Esophagus squamous epithelium (tissue), 5 donors: ENCODE results near the gene ALDH1L2. TPM values are rescaled to one million over a fixed set of nuclear protein-coding genes. Genes with fewer than 3 reads are reported as not detected.

Experiments used
- DNase-seq: peaks from one replicate; lab custom pipeline; 2025; lab: John Stamatoyannopoulos, UW
- H3K27ac ChIP-seq, 4 donors: fragments of 200-600 bp; sonication (generic); one replicate each; pipeline ENCODE4 v1.5.1; 2016 to 2019; ENCODE audit warnings: mild to moderate bottlenecking in 1 of 4
- H3K27me3 ChIP-seq, 4 donors: fragments of 200-600 bp; sonication (generic); 1 replicate in 3 of 4; 2 replicates in 1 of 4; pipeline versions ENCODE4 v1.5.1 to v1.6.0; 2017 to 2021; ENCODE audit warnings: antibody characterized with exemption in 1 of 4
- H3K36me3 ChIP-seq, 3 donors: fragments of 200-600 bp; sonication (generic); one replicate each; pipeline ENCODE4 v1.5.1; 2016 to 2019
- H3K4me1 ChIP-seq, 3 donors: fragments of 200-600 bp; sonication (generic); one replicate each; pipeline ENCODE4 v1.5.1; 2017 to 2019
- H3K4me3 ChIP-seq, 4 donors: fragments of 200-600 bp; sonication (generic); 1 replicate in 3 of 4; 2 replicates in 1 of 4; pipeline ENCODE4 v1.5.1; 2016 to 2019; ENCODE audit warnings: mild to moderate bottlenecking in 2 of 4, moderate library complexity in 1 of 4
- H3K9me3 ChIP-seq, 3 donors: fragments of 200-600 bp; sonication (generic); one replicate each; pipeline ENCODE4 v1.5.1; 2016 to 2019
- POLR2A ChIP-seq, 4 donors: fragments of 450-650 bp; IDR thresholded peaks; one replicate each; pipeline ENCODE4 v1.6.1; 2017; ENCODE audit warnings: antibody characterized with exemption in 4 of 4, mild to moderate bottlenecking in 4 of 4, moderate library complexity in 3 of 4
- WGBS, 2 donors: methylation state at CpG; one replicate each; pipeline ENCODE4 v1.1.5; 2018; 5-methylcytosine and 5-hydroxymethylcytosine counted together
- intact Hi-C: fragments of 100-400 bp; cut with DNase I; formaldehyde crosslinking; loops from one replicate; pipeline ENCODE4 v1.15.0; 2022
- total RNA-seq, 4 donors: library from RNA; depleted of rRNA; stranded (reverse); fragments of >200 nt; gene quantifications; one replicate each; pipeline ENCODE4 v1.1.0, GENCODE V29; 2016
- TF ChIP-seq, protein P1 (sequence below), 6 experiments: fragments of 450-650 bp in 4 of 6; fragments of 200-600 bp in 2 of 6; sonication (generic) in 2 of 6; IDR thresholded peaks; one replicate each; pipeline ENCODE4 v1.5.1; 2016 to 2019; ENCODE audit warnings: antibody characterized with exemption in 6 of 6, mild to moderate bottlenecking in 4 of 6, moderate library complexity in 4 of 6
- donor health status: DM: yes; HTN: yes; CAD: no.

Gene ALDH1L2
- total RNA-seq, 4 donors from 2014 or later = 0.57 to 4.9 (median 1.1) TPM

DNA sequence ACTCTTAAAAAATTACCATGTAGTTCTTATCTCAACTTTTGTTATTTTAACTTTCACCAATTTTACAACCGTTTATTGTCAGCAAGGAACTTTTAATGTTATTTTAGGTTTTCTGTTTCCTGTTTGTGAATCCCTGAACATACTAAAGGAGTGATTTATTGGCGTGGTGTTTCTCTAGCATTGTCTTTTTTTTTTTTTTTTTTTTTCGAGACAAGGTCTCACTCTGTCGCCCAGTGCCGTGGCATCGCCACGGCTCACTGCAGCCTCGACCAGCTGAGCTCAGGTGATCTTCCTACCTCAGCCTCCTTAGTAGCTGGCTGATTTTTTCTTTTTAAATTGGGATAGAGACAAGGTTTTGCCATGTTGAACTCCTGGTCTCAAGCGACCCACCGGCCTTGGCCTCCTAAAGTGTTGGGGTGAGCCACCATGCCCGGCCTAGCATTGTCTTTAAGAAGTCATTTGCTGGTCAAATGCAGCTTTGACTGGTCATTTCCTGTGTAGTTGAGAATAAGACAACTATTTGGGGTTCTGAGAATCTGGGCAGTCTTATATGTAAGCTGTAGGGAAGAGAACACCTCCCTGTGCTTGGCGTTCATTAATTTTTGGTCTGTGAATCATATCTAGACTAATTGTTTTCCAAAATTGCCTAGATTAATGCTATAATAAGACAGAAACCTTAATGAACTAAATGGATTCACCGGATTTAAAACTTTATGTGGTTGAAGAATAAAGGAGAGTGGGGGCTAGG lies 25.4 kb upstream of the ALDH1L2 start:
- TF ChIP-seq, protein P1, sequence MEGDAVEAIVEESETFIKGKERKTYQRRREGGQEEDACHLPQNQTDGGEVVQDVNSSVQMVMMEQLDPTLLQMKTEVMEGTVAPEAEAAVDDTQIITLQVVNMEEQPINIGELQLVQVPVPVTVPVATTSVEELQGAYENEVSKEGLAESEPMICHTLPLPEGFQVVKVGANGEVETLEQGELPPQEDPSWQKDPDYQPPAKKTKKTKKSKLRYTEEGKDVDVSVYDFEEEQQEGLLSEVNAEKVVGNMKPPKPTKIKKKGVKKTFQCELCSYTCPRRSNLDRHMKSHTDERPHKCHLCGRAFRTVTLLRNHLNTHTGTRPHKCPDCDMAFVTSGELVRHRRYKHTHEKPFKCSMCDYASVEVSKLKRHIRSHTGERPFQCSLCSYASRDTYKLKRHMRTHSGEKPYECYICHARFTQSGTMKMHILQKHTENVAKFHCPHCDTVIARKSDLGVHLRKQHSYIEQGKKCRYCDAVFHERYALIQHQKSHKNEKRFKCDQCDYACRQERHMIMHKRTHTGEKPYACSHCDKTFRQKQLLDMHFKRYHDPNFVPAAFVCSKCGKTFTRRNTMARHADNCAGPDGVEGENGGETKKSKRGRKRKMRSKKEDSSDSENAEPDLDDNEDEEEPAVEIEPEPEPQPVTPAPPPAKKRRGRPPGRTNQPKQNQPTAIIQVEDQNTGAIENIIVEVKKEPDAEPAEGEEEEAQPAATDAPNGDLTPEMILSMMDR (IDR thresholded peaks at IDR 0.05) = no peak
- TF ChIP-seq POLR2A (IDR thresholded peaks at IDR 0.05) = no peak
- Histone ChIP-seq H3K4me1 (peaks cover 0 to 67% (median 21%) of the 10 kb centered on the region in 3 donors), H3K36me3 (peaks cover 0 to 29% (median 0%) of the 10 kb centered on the region in 3 donors), H3K9me3 (no peaks in the 10 kb centered on the region), H3K27ac (peak overlapping the region; percentile 19 to 64 (median 28)), H3K4me3 (peak overlapping the region in 3 of 4 donors; percentile 95 to 98 (median 97)), H3K27me3 (no peaks in the 10 kb centered on the region)
- 49 to 55% methylated on average over 13 of the region's 13 CpGs for whole genome bisulfite sequencing, 2 donors
- no peak for DNase-seq
- intact Hi-C loops = no loop called here

DNA sequence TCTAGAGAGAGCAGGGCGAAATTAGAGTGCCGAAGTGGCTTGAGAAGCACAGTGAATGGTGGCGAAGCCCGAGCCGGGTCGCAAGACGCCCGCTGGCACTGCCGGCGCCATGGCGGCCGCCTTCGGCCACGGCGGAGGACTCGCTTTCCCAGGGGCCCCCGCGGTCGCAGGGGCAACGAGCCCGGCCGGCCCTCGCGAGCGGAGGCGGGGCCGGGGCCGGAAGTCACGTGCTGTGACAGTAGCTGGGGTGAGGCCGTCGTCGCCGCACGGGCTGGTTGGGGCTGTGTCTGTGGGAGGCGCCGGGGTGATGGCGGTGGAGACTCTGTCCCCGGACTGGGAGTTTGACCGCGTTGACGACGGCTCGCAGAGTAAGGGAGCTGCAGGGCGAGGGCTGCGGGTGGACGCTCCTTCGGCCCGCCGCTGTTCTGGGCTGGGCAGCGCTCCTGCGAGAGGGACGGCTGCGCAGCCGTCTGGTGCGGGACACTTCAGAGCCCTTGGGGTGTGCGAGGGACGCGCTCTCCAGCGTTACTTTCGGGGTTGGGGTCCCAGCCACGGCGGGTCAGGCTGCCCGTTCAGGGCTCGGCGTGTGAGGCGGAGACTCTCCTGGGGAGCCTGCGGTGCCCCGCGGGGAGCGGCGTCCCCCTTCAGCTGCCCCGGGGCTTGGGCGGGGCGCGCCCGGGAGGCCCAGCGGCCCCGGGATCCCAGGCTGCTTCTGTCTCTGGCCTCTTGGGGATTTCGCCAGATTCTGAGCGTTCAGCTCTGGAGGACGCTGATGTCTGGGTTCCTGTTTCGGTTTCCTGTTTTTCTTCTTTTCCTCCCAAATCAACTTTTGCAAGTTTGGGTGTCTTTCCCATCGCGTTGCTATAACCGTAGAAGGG lies 23.5 kb upstream of the ALDH1L2 start, which contains the start of gene WASHC4:
WASHC4 (plus strand) TSS at position 238 of the 878 bp plus-strand sequence; CDS start at position 308, 70 bp downstream.
- Histone ChIP-seq H3K36me3 (peaks cover 0 to 12% (median 0%) of the 10 kb centered on the region in 3 donors), H3K4me1 (peaks cover 0 to 55% (median 21%) of the 10 kb centered on the region in 3 donors), H3K27me3 (no peaks in the 10 kb centered on the region), H3K9me3 (no peaks in the 10 kb centered on the region), H3K4me3 (peak within 1 kb of the TSS; percentile 82 to 98 (median 96)), H3K27ac (peak within 1 kb of the TSS; percentile 96 to 99 (median 98))
- DNase-seq = peak; percentile 79
- intact Hi-C loops = no loop called here
- TF ChIP-seq, protein P1 (IDR thresholded peaks at IDR 0.05) = peak in 2 of 6 experiments; percentile 10 to 18
- TF ChIP-seq POLR2A (IDR thresholded peaks at IDR 0.05) = peak in 3 of 4 donors; percentile 96 to 99 (median 98)
- 0% methylated on average over 7 to 18 of the region's 85 CpGs for WGBS, 2 donors

DNA sequence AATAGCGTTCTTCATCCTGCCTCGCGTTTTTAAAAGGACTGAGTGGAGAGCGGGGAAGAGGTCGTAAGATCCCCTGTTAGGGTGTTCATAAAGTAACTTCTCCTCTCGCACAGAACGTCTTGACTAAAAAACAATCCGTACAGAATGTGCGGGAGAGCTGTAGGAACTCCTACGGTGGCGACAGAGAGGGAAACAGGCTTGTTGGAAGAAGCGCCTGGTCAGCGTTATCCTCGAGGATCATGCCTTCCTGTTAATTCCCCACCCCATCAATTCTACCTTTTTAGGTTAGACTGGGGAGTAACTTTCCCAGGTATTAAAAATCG lies 22.9 kb upstream of the ALDH1L2 start:
- 1% methylated on average over 13 to 14 of the region's 15 CpGs for WGBS, 2 donors
- DNase-seq = no peak

DNA sequence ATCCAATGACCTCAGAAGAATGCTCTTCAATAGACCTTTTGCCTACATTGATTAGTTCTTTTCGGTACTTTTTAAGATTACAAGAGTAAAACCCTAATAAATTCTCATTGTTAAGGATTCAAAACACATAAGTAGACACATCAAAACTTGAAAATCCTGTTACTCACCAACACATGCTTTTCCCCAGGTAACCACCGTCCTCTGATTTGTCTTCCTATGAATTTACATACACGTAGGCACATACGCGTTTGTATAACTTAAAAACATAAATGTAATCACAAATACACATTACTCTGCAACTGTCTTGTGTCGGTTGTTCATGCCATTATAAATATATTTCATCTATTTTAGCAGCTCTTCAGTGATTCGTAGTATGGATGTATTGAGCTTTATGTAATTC lies 22.4 kb upstream of the ALDH1L2 start:
- peak overlapping the region; percentile 82 to 98 (median 96) for H3K4me3 ChIP-seq
- intact Hi-C loops = no loop called here
- H3K27ac ChIP-seq = peak overlapping the region in 2 of 4 donors; percentile 98
- H3K27me3 ChIP-seq = no peaks in the 10 kb centered on the region
- no peak for TF ChIP-seq POLR2A (IDR thresholded peaks at IDR 0.05)
- TF ChIP-seq, protein P1 (IDR thresholded peaks at IDR 0.05) = no peak
- H3K9me3 ChIP-seq = no peaks in the 10 kb centered on the region
- H3K36me3 ChIP-seq = peaks cover 0 to under 1% (median 0%) of the 10 kb centered on the region in 3 donors
- peaks cover 0 to 44% (median 21%) of the 10 kb centered on the region in 3 donors for H3K4me1 ChIP-seq
- 22 to 39% methylated on average over 7 of the region's 7 CpGs for WGBS, 2 donors
- DNase-seq = no peak

More for the DNA sequence above, 22.9 kb upstream of the ALDH1L2 start:
- TF ChIP-seq, protein P1 (IDR thresholded peaks at IDR 0.05) = no peak
- no peak for TF ChIP-seq POLR2A (IDR thresholded peaks at IDR 0.05)
- Histone ChIP-seq H3K4me1 (peaks cover 0 to 49% (median 21%) of the 10 kb centered on the region in 3 donors), H3K9me3 (no peaks in the 10 kb centered on the region), H3K27me3 (no peaks in the 10 kb centered on the region), H3K27ac (peak overlapping the region; percentile 96 to 99 (median 98)), H3K36me3 (peaks cover 0 to 6% (median 0%) of the 10 kb centered on the region in 3 donors), H3K4me3 (peak overlapping the region; percentile 82 to 98 (median 96))
- intact Hi-C loops = no loop called here
